Measurements from ENCODE around the gene CFAP410.

GRCh38 chr21:44291936-44292811 is 47.0 kb downstream of the CFAP410 start:
- TF ChIP-seq, protein P1, sequence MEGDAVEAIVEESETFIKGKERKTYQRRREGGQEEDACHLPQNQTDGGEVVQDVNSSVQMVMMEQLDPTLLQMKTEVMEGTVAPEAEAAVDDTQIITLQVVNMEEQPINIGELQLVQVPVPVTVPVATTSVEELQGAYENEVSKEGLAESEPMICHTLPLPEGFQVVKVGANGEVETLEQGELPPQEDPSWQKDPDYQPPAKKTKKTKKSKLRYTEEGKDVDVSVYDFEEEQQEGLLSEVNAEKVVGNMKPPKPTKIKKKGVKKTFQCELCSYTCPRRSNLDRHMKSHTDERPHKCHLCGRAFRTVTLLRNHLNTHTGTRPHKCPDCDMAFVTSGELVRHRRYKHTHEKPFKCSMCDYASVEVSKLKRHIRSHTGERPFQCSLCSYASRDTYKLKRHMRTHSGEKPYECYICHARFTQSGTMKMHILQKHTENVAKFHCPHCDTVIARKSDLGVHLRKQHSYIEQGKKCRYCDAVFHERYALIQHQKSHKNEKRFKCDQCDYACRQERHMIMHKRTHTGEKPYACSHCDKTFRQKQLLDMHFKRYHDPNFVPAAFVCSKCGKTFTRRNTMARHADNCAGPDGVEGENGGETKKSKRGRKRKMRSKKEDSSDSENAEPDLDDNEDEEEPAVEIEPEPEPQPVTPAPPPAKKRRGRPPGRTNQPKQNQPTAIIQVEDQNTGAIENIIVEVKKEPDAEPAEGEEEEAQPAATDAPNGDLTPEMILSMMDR (conservative IDR thresholded peaks at IDR 0.05 in 1 of 2, IDR thresholded peaks at IDR 0.05 in 1 of 2; ENCODE audit: extremely low read depth in 1 of 2, insufficient read depth in 1 of 2, low read depth in 1 of 2, low read length in 2 of 2), result no peak
- no peak for TF ChIP-seq EZH2 (IDR thresholded peaks at IDR 0.05; ENCODE audit: borderline replicate concordance, low read length)
